ENCODE results near the gene CYP3A4. TPM values are rescaled to one million over a fixed set of nuclear protein-coding genes. Genes with fewer than 3 reads are reported as not detected.

CYP3A4 gene
- total and polyA plus RNA-seq, 9 of the 15 experiments (the other 6 are each of a cell fraction or from before 2014, with no cell fraction given), result 0.07 to 0.08 TPM; not detected in 7

DNA sequence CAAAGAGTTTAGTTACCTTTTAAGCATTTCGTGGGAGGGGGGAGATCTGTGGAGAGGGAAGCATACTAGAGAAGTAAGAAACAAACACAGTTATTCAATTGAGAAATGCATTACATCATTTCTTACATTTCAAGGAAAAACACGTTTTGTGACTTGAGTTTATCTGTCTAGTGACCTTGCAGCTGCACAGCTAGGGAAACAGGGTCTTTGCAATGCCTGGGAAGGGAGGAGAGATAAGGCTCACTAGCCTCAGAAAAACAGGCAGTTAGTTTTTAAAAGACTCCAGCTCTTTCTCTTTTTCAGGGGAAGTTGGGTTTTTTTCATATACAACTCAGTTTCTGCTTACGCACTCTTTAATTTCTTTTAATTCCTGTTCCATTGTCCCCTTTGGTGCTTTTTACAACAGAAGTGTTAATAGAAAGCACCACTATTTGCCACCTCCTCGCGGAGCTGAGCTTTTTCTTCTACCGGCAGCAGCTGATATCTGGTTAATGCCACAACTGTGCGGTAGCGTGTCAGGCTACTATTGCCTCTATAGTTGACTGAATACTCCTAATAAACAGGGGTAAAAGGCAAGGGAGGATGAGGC, 49.4 kb upstream of the CYP3A4 start (continued):
- TF ChIP-seq, protein P1, sequence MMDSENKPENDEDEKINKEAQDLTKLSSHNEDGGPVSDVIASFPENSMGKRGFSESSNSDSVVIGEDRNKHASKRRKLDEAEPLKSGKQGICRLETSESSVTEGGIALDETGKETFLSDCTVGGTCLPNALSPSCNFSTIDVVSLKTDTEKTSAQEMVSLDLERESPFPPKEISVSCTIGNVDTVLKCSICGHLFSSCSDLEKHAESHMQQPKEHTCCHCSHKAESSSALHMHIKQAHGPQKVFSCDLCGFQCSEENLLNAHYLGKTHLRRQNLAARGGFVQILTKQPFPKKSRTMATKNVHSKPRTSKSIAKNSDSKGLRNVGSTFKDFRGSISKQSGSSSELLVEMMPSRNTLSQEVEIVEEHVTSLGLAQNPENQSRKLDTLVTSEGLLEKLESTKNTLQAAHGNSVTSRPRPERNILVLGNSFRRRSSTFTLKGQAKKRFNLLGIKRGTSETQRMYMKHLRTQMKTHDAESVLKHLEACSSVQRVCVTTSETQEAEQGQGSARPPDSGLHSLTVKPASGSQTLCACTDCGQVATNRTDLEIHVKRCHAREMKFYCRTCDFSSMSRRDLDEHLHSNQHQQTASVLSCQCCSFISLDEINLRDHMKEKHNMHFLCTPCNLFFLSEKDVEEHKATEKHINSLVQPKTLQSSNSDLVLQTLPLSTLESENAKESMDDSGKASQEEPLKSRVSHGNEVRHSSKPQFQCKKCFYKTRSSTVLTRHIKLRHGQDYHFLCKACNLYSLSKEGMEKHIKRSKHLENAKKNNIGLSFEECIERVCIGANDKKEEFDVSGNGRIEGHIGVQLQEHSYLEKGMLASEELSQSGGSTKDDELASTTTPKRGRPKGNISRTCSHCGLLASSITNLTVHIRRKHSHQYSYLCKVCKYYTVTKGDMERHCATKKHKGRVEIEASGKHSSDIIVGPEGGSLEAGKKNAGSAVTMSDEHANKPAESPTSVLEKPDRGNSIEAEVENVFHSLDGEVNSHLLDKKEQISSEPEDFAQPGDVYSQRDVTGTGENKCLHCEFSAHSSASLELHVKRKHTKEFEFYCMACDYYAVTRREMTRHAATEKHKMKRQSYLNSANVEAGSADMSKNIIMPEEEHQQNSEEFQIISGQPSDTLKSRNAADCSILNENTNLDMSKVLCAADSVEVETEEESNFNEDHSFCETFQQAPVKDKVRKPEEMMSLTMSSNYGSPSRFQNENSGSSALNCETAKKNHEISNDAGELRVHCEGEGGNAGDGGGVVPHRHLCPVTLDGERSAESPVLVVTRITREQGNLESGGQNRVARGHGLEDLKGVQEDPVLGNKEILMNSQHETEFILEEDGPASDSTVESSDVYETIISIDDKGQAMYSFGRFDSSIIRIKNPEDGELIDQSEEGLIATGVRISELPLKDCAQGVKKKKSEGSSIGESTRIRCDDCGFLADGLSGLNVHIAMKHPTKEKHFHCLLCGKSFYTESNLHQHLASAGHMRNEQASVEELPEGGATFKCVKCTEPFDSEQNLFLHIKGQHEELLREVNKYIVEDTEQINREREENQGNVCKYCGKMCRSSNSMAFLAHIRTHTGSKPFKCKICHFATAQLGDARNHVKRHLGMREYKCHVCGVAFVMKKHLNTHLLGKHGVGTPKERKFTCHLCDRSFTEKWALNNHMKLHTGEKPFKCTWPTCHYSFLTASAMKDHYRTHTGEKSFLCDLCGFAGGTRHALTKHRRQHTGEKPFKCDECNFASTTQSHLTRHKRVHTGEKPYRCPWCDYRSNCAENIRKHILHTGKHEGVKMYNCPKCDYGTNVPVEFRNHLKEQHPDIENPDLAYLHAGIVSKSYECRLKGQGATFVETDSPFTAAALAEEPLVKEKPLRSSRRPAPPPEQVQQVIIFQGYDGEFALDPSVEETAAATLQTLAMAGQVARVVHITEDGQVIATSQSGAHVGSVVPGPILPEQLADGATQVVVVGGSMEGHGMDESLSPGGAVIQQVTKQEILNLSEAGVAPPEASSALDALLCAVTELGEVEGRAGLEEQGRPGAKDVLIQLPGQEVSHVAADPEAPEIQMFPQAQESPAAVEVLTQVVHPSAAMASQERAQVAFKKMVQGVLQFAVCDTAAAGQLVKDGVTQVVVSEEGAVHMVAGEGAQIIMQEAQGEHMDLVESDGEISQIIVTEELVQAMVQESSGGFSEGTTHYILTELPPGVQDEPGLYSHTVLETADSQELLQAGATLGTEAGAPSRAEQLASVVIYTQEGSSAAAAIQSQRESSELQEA (IDR thresholded peaks at IDR 0.05; ENCODE audit: low read depth), result no peak
- TF ChIP-seq CCNT2 (IDR thresholded peaks at IDR 0.05; ENCODE audit: borderline replicate concordance, extremely low read depth, insufficient read length, low read depth, low read length) (peak; percentile 61), POLR3A (IDR thresholded peaks at IDR 0.05; ENCODE audit: borderline replicate concordance, extremely low read depth, insufficient read depth, insufficient read length) (no peak), PTTG1 (tag; IDR thresholded peaks at IDR 0.05; ENCODE audit: low read depth) (no peak), PHTF2 (CRISPR knock-in tag; IDR thresholded peaks at IDR 0.05) (no peak), CREB5 (CRISPR knock-in tag; IDR thresholded peaks at IDR 0.05) (no peak)
- TF ChIP-seq, protein P2, sequence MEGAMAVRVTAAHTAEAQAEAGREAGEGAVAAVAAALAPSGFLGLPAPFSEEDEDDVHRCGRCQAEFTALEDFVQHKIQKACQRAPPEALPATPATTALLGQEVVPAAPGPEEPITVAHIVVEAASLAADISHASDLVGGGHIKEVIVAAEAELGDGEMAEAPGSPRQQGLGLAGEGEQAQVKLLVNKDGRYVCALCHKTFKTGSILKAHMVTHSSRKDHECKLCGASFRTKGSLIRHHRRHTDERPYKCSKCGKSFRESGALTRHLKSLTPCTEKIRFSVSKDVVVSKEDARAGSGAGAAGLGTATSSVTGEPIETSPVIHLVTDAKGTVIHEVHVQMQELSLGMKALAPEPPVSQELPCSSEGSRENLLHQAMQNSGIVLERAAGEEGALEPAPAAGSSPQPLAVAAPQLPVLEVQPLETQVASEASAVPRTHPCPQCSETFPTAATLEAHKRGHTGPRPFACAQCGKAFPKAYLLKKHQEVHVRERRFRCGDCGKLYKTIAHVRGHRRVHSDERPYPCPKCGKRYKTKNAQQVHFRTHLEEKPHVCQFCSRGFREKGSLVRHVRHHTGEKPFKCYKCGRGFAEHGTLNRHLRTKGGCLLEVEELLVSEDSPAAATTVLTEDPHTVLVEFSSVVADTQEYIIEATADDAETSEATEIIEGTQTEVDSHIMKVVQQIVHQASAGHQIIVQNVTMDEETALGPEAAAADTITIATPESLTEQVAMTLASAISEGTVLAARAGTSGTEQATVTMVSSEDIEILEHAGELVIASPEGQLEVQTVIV (CRISPR knock-in tag; IDR thresholded peaks at IDR 0.05; ENCODE audit: borderline replicate concordance), result no peak
- TF ChIP-seq, protein P3, sequence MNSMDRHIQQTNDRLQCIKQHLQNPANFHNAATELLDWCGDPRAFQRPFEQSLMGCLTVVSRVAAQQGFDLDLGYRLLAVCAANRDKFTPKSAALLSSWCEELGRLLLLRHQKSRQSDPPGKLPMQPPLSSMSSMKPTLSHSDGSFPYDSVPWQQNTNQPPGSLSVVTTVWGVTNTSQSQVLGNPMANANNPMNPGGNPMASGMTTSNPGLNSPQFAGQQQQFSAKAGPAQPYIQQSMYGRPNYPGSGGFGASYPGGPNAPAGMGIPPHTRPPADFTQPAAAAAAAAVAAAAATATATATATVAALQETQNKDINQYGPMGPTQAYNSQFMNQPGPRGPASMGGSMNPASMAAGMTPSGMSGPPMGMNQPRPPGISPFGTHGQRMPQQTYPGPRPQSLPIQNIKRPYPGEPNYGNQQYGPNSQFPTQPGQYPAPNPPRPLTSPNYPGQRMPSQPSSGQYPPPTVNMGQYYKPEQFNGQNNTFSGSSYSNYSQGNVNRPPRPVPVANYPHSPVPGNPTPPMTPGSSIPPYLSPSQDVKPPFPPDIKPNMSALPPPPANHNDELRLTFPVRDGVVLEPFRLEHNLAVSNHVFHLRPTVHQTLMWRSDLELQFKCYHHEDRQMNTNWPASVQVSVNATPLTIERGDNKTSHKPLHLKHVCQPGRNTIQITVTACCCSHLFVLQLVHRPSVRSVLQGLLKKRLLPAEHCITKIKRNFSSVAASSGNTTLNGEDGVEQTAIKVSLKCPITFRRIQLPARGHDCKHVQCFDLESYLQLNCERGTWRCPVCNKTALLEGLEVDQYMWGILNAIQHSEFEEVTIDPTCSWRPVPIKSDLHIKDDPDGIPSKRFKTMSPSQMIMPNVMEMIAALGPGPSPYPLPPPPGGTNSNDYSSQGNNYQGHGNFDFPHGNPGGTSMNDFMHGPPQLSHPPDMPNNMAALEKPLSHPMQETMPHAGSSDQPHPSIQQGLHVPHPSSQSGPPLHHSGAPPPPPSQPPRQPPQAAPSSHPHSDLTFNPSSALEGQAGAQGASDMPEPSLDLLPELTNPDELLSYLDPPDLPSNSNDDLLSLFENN (IDR thresholded peaks at IDR 0.05; ENCODE audit: low read depth in 2 of 2, low read length in 2 of 2), result peak in 1 of 2 experiments; percentile 89; a peak in 2 of 4 replicates

Data from K562 (cell line).